GM23248 (cell line): ENCODE results near the gene PCCA. TPM values are rescaled to one million over a fixed set of nuclear protein-coding genes. Genes with fewer than 3 reads are reported as not detected.

Experiments used
- DNase-seq: peaks from one replicate; pipeline ENCODE4 v3.0.0-alpha.2; 2015
- H2AFZ ChIP-seq: fragments of 200-600 bp; sonication (generic); 2 replicates; pipeline ENCODE4 v1.6.1; 2016; ENCODE audit warnings: antibody characterized with exemption
- H3F3A ChIP-seq: fragments of 200-600 bp; sonication (generic); 2 replicates; pipeline ENCODE4 v1.6.1; 2016; ENCODE audit warnings: mild to moderate bottlenecking, antibody characterized with exemption, mixed run types; ENCODE audit not compliant: insufficient read depth
- H3K27ac ChIP-seq: fragments of 200-600 bp; sonication (generic); 2 replicates; pipeline ENCODE4 v1.5.1; 2016; ENCODE audit warnings: mild to moderate bottlenecking
- H3K27me3 ChIP-seq: fragments of 200-600 bp; sonication (generic); replicated peaks from 2 replicates; pipeline ENCODE4 v1.6.1; 2016; ENCODE audit warnings: mild to moderate bottlenecking; ENCODE audit not compliant: insufficient read depth
- H3K36me3 ChIP-seq: fragments of 200-600 bp; sonication (generic); 2 replicates; pipeline ENCODE4 v1.6.1; 2016; ENCODE audit warnings: low read depth, mild to moderate bottlenecking
- H3K4me1 ChIP-seq: fragments of 200-600 bp; sonication (generic); 2 replicates; pipeline ENCODE4 v1.6.1; 2016; ENCODE audit warnings: mild to moderate bottlenecking; ENCODE audit not compliant: insufficient read depth
- H3K4me2 ChIP-seq: fragments of 200-600 bp; sonication (generic); one replicate; pipeline ENCODE4 v1.6.1; 2016; ENCODE audit warnings: mild to moderate bottlenecking; ENCODE audit not compliant: unreplicated experiment
- H3K4me3 ChIP-seq: fragments of 200-600 bp; sonication (generic); 2 replicates; pipeline ENCODE4 v1.5.1; 2016; ENCODE audit warnings: mild to moderate bottlenecking
- H3K79me2 ChIP-seq: fragments of 200-600 bp; sonication (generic); 2 replicates; pipeline ENCODE4 v1.6.1; 2016; ENCODE audit warnings: mild to moderate bottlenecking; ENCODE audit not compliant: insufficient read depth
- H3K9ac ChIP-seq: fragments of 200-600 bp; sonication (generic); 2 replicates; pipeline ENCODE4 v1.6.1; 2016; ENCODE audit warnings: mild to moderate bottlenecking
- H3K9me2 ChIP-seq: fragments of 200-600 bp; sonication (generic); 2 replicates; pipeline ENCODE4 v1.6.1; 2016; ENCODE audit warnings: mixed run types, mild to moderate bottlenecking, moderate library complexity; ENCODE audit not compliant: insufficient read depth
- H3K9me3 ChIP-seq: fragments of 200-600 bp; sonication (generic); one replicate; pipeline ENCODE4 v1.6.1; 2017; ENCODE audit warnings: low read depth
- H4K20me1 ChIP-seq: fragments of 200-600 bp; sonication (generic); 2 replicates; pipeline ENCODE4 v1.6.0; 2016; ENCODE audit not compliant: insufficient read depth
- EZH2 ChIP-seq: fragments of 200-600 bp; sonication (generic); IDR thresholded peaks from 2 replicates; pipeline ENCODE4 v1.6.1; 2018; ENCODE audit warnings: antibody characterized with exemption, mild to moderate bottlenecking; ENCODE audit not compliant: insufficient read depth, poor library complexity, severe bottlenecking
- EZH2phosphoT487 ChIP-seq: fragments of 200-600 bp; sonication (generic); IDR thresholded peaks from 2 replicates; pipeline ENCODE4 v1.6.1; 2018; ENCODE audit warnings: antibody characterized with exemption, moderate library complexity, mild to moderate bottlenecking, low read depth; ENCODE audit not compliant: insufficient read depth
- WGBS, 2 experiments: methylation state at CpG; one replicate each; pipeline ENCODE4 v1.1.6; 2015 to 2017; ENCODE audit warnings: low lambda C conversion rate in 2 of 2, low coverage in 1 of 2; ENCODE audit errors: missing lambda C conversion rate in 2 of 2; 5-methylcytosine and 5-hydroxymethylcytosine counted together
- in situ Hi-C: fragments of 300-500 bp; cut with MboI; formaldehyde crosslinking; loops from 2 replicates; pipeline ENCODE4 v1.15.0; 2020
- polyA plus RNA-seq: library from polyadenylated mRNA; unstranded; fragments of >200 nt; fragmentation: Nextera tagmentation; extraction: Ambion mirVana; gene quantifications from 2 replicates; pipeline ENCODE4 v1.2.1, GENCODE V29; 2016
- total RNA-seq: library from RNA; depleted of rRNA; stranded (reverse); fragments of >200 nt; shearing (Covaris generic); gene quantifications from 2 replicates; pipeline ENCODE4 v1.2.3, GENCODE V29; 2014

PCCA gene
- total and polyA plus RNA-seq, 2 experiments from 2014 or later = 9.1 to 9.6 TPM

DNA sequence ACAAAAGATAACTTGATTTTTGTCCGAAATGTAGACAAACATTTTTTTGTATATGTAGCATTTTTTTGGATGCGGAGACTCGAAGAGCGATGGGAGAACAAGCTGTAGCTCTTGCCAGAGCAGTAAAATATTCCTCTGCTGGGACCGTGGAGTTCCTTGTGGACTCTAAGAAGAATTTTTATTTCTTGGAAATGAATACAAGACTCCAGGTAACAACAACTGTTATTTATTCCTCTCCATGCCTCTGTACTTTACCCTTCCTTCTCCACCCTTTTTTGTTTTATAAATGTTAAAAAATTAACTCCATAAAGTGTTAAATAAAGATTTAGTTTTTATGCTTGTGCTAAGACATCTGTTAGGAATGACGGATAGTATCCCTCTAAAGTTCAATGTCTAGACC lies 184.2 kb downstream of the PCCA start:
- WGBS, 2 experiments = 91 to 93% methylated on average over 6 of the region's 6 CpGs
- no peak for TF ChIP-seq EZH2
- no peak for TF ChIP-seq EZH2phosphoT487
- no peak overlapping the region for H3K4me3 ChIP-seq

DNA sequence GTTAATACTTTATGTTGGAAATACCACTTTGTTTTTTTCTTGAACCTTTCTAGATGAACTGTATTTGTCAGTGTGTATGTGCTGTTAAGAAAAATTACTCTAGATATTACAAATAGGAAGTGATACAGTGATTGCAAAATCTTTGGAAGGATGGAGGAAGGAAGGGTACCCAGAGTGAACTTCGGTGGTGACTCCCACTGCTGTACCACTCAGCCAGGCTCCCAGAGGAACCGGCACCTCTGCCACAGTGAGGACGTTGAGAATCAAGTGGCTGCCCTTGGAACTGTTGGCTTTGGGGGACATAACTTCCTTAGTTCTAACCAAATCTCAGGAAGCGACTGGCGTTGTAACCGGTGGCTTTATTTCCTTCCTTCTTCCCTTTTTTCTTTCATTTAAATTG lies 184.7 kb downstream of the PCCA start:
- Histone ChIP-seq H3K9me3 (no peaks in the 10 kb centered on the region), H3K4me3 (no peak overlapping the region), H4K20me1 (no peaks in the 10 kb centered on the region), H3K27ac (no peak overlapping the region), H2AFZ (no peak overlapping the region), H3F3A (no peaks in the 10 kb centered on the region), H3K4me1 (0 out of 2 replicates have a peak, but pooled peaks cover 4% of the 10 kb centered on the region), H3K27me3 (no peaks in the 10 kb centered on the region), H3K4me2 (no peak overlapping the region), H3K9me2 (no peaks in the 10 kb centered on the region; the same call in 1 of the 2 replicates), H3K79me2 (no peaks in the 10 kb centered on the region), H3K9ac (no peak overlapping the region), H3K36me3 (no peaks in the 10 kb centered on the region)
- TF ChIP-seq EZH2 = no peak
- no peak for TF ChIP-seq EZH2phosphoT487
- in situ Hi-C loops = no loop called here
- DNase-seq = no peak
- WGBS, 2 experiments = 96 to 97% methylated on average over 6 of the region's 6 CpGs

More for the DNA sequence above, 184.2 kb downstream of the PCCA start:
- no peak overlapping the region for H3K27ac ChIP-seq
- no peaks in the 10 kb centered on the region for H3K27me3 ChIP-seq
- no peak overlapping the region for H3K9ac ChIP-seq
- in situ Hi-C loops = no loop called here
- no peaks in the 10 kb centered on the region for H3F3A ChIP-seq
- no peaks in the 10 kb centered on the region for H3K79me2 ChIP-seq
- no peaks in the 10 kb centered on the region for H4K20me1 ChIP-seq
- H3K9me2 ChIP-seq = no peaks in the 10 kb centered on the region; the same call in 1 of the 2 replicates
- no peak overlapping the region for H2AFZ ChIP-seq
- no peaks in the 10 kb centered on the region for H3K36me3 ChIP-seq
- H3K9me3 ChIP-seq = no peaks in the 10 kb centered on the region
- 0 out of 2 replicates have a peak, but pooled peaks cover 4% of the 10 kb centered on the region for H3K4me1 ChIP-seq
- no peak overlapping the region for H3K4me2 ChIP-seq
- DNase-seq = no peak

DNA sequence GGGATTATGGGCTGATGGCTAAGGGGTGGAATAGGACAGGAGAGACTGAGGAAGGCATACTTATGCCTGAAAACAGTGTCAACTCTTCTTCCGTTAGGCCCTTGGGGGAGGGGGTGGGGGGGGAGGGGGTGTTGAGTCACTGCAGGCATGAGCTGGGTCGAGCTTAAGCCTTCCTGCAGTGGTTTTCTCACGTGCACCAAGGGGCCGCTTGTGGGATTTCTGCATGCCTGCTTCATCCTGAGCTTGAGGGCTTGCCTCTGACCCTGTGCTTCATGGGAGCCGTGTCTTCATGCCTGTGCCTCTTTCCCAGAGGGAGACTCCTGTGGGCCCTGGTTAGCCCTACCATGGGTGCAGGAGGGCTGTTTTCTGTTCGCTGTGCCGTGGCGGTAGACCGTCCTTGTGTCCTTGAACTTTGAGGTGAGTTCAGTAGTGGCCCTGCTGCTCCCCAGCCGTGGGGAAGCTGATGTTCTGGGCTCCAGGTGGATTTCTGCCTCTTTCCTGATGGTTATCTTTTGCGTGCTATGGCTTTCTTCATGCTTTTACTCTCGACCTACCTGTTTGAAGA lies 186.1 kb downstream of the PCCA start:
- no peaks in the 10 kb centered on the region; the same call in 1 of the 2 replicates for H3K9me2 ChIP-seq
- 92 to 95% methylated on average over 12 of the region's 12 CpGs for WGBS, 2 experiments
- no peak overlapping the region for H3K27ac ChIP-seq
- 0 out of 2 replicates have a peak, but pooled peaks cover 4% of the 10 kb centered on the region for H3K4me1 ChIP-seq
- in situ Hi-C loops = no loop called here
- no peak overlapping the region for H3K9ac ChIP-seq
- no peak for DNase-seq
- no peaks in the 10 kb centered on the region for H3K9me3 ChIP-seq
- H3K79me2 ChIP-seq = no peaks in the 10 kb centered on the region
- no peak overlapping the region for H2AFZ ChIP-seq
- no peaks in the 10 kb centered on the region for H4K20me1 ChIP-seq
- H3K27me3 ChIP-seq = no peaks in the 10 kb centered on the region
- no peak overlapping the region for H3K4me3 ChIP-seq
- H3F3A ChIP-seq = no peaks in the 10 kb centered on the region
- H3K4me2 ChIP-seq = no peak overlapping the region
- TF ChIP-seq EZH2phosphoT487 (no peak), EZH2 (no peak)
- H3K36me3 ChIP-seq = no peaks in the 10 kb centered on the region

DNA sequence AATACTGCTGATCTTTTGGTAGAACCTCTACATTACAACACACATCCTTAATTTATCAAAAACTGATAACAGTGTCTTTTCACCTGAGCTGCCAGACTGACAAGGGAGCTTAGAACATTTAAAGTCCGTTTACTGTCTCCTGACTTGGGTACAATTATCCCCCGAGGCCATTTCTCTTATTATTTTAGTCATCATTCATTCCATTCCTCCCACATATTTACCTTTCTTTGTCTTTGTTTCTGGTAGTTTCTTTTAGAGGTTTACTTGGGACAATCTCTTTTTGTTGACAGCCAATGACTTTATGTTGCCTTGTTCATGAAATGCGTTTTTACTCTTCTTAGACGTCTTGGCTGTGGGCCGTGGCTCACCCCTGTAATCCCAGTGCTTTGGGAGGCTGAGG lies 186.9 kb downstream of the PCCA start:
- Histone ChIP-seq H3K27ac (no peak overlapping the region), H3K9me2 (no peaks in the 10 kb centered on the region; the same call in 1 of the 2 replicates), H3K9me3 (no peaks in the 10 kb centered on the region), H3K36me3 (no peaks in the 10 kb centered on the region), H3K4me3 (no peak overlapping the region), H3K79me2 (no peaks in the 10 kb centered on the region), H2AFZ (no peak overlapping the region), H3F3A (no peaks in the 10 kb centered on the region), H4K20me1 (no peaks in the 10 kb centered on the region), H3K27me3 (no peaks in the 10 kb centered on the region), H3K4me1 (0 out of 2 replicates have a peak, but pooled peaks cover 4% of the 10 kb centered on the region), H3K4me2 (no peak overlapping the region), H3K9ac (no peak overlapping the region)
- peak; percentile 10 for DNase-seq
- TF ChIP-seq EZH2phosphoT487 (no peak), EZH2 (no peak)
- WGBS, 2 experiments = 87 to 90% methylated on average over 5 of the region's 5 CpGs
- in situ Hi-C loops = no loop called here
